Astrocyte (in vitro differentiated cells and primary cell): ENCODE data around the gene MVD. TPM values are rescaled to one million over a fixed set of nuclear protein-coding genes. Genes with fewer than 3 reads are reported as not detected.

Source experiments
- DNase-seq: peaks from one replicate; pipeline ENCODE4 v3.0.0-alpha.2; 2010; ENCODE audit warnings: low read depth
- FAIRE-seq: peaks from 2 replicates; lab custom pipeline; 2011; peaks lifted over from hg19 to GRCh38; lab: Jason Lieb, UNC
- H2AFZ ChIP-seq: 2 replicates; pipeline ENCODE4 v1.6.0; 2012; ENCODE audit warnings: low read depth, low read length, inconsistent platforms
- H3K27ac ChIP-seq: 2 replicates; pipeline ENCODE4 v1.5.1; 2011; ENCODE audit warnings: low read depth, low read length, inconsistent platforms
- H3K27me3 ChIP-seq: 2 replicates; pipeline ENCODE4 v1.6.0; 2011; ENCODE audit warnings: low read length, inconsistent platforms; ENCODE audit not compliant: insufficient read depth
- H3K36me3 ChIP-seq: 2 replicates; pipeline ENCODE4 v1.5.1; 2011; ENCODE audit warnings: low read length, inconsistent platforms; ENCODE audit not compliant: insufficient read depth
- H3K4me1 ChIP-seq: 2 replicates; pipeline ENCODE4 v1.5.1; 2011; ENCODE audit warnings: low read length, inconsistent platforms; ENCODE audit not compliant: insufficient read depth
- H3K4me2 ChIP-seq: 2 replicates; pipeline ENCODE4 v1.6.0; 2012; ENCODE audit warnings: low read length, inconsistent platforms
- H3K4me3 ChIP-seq: 2 replicates; pipeline ENCODE4 v1.5.1; 2011; ENCODE audit warnings: low read depth, mild to moderate bottlenecking, low read length, inconsistent platforms; ENCODE audit not compliant: insufficient read depth
- H3K79me2 ChIP-seq: 2 replicates; pipeline ENCODE4 v1.6.0; 2012; ENCODE audit warnings: mild to moderate bottlenecking, low read length, inconsistent platforms; ENCODE audit not compliant: insufficient read depth
- H3K9ac ChIP-seq: 2 replicates; pipeline ENCODE4 v1.6.0; 2012; ENCODE audit warnings: mild to moderate bottlenecking, low read length, inconsistent platforms
- H3K9me3 ChIP-seq: 2 replicates; pipeline ENCODE4 v1.5.1; 2012; ENCODE audit warnings: low read depth, mild to moderate bottlenecking, low read length, inconsistent platforms; ENCODE audit not compliant: insufficient read depth
- H4K20me1 ChIP-seq: 2 replicates; pipeline ENCODE4 v1.6.0; 2012; ENCODE audit warnings: low read length, inconsistent platforms; ENCODE audit not compliant: insufficient read depth
- H3K27ac Mint-ChIP-seq: one replicate; pipeline ENCODE4 v1.8.0; 2021; ENCODE audit warnings: mild to moderate bottlenecking, mixed read lengths; ENCODE audit not compliant: unreplicated experiment
- H3K27me3 Mint-ChIP-seq: one replicate; pipeline ENCODE4 v1.8.0; 2021; ENCODE audit warnings: low read depth, mixed read lengths; ENCODE audit not compliant: unreplicated experiment
- H3K36me3 Mint-ChIP-seq: one replicate; pipeline ENCODE4 v1.8.0; 2021; ENCODE audit warnings: low read depth, mixed read lengths; ENCODE audit not compliant: unreplicated experiment
- H3K4me1 Mint-ChIP-seq: one replicate; pipeline ENCODE4 v1.8.0; 2021; ENCODE audit warnings: low read depth, mixed read lengths; ENCODE audit not compliant: unreplicated experiment
- H3K4me3 Mint-ChIP-seq: one replicate; pipeline ENCODE4 v1.8.0; 2021; ENCODE audit warnings: mild to moderate bottlenecking, moderate library complexity, mixed read lengths; ENCODE audit not compliant: unreplicated experiment
- H3K9me3 Mint-ChIP-seq: one replicate; pipeline ENCODE4 v1.8.0; 2021; ENCODE audit warnings: mild to moderate bottlenecking, mixed read lengths; ENCODE audit not compliant: unreplicated experiment
- CTCF ChIP-seq: IDR thresholded peaks from 2 replicates; pipeline ENCODE4 v1.5.1; 2011; ENCODE audit warnings: low read depth, mild to moderate bottlenecking, inconsistent platforms, low read length, moderate library complexity; ENCODE audit not compliant: insufficient read depth
- EZH2 ChIP-seq: IDR thresholded peaks from 2 replicates; pipeline ENCODE4 v1.6.1; 2012; ENCODE audit warnings: mild to moderate bottlenecking, low read length, inconsistent platforms; ENCODE audit not compliant: insufficient read depth
- total RNA-seq: library from RNA; stranded (reverse); gene quantifications from 2 replicates; pipeline ENCODE4 v1.2.1, GENCODE V29; 2021

Gene MVD
- total RNA-seq, 1 donor from 2014 or later, result 63.9 TPM

GRCh38 chr16:88706965-88707826 lies 44.3 kb upstream of the MVD start:
- Histone ChIP-seq H3K36me3 (peaks cover 3% of the 10 kb centered on the region), H3K9ac (peak overlapping the region; percentile 89), H3K4me1 (peaks cover 23% of the 10 kb centered on the region), H3K27ac (peak overlapping the region; percentile 50), H4K20me1 (peaks cover 68% of the 10 kb centered on the region), H2AFZ (peak overlapping the region; percentile 67), H3K9me3 (no peaks in the 10 kb centered on the region), H3K4me3 (peak overlapping the region; percentile 88), H3K4me2 (peak overlapping the region; percentile 96), H3K79me2 (peaks cover 91% of the 10 kb centered on the region), H3K27me3 (no peaks in the 10 kb centered on the region)
- Mint-ChIP-seq H3K9me3 (no peaks in the 10 kb centered on the region), H3K4me1 (peaks cover 12% of the 10 kb centered on the region), H3K4me3 (peak overlapping the region; percentile 90), H3K27ac (peak overlapping the region; percentile 84), H3K27me3 (no peaks in the 10 kb centered on the region), H3K36me3 (no peaks in the 10 kb centered on the region)
- FAIRE-seq (no peak), DNase-seq (no peak)
- TF ChIP-seq CTCF (no peak), EZH2 (no peak)

- peak within 1 kb of the TSS; percentile 89 for H3K9ac ChIP-seq
- H3K36me3 ChIP-seq, result peaks cover 3% of the 10 kb centered on the region
- no peaks in the 10 kb centered on the region for H3K27me3 ChIP-seq
- no peak for FAIRE-seq
- H2AFZ ChIP-seq, result peak within 1 kb of the TSS; percentile 67
- H3K4me2 ChIP-seq, result peak within 1 kb of the TSS; percentile 96
- H4K20me1 ChIP-seq, result peaks cover 60% of the 10 kb centered on the region
- H3K9me3 ChIP-seq, result no peaks in the 10 kb centered on the region
- Mint-ChIP-seq H3K4me1 (peaks cover 12% of the 10 kb centered on the region), H3K27ac (peak within 1 kb of the TSS; percentile 84), H3K9me3 (no peaks in the 10 kb centered on the region), H3K36me3 (no peaks in the 10 kb centered on the region), H3K27me3 (no peaks in the 10 kb centered on the region), H3K4me3 (peak within 1 kb of the TSS; percentile 92)
- H3K4me1 ChIP-seq, result peaks cover 27% of the 10 kb centered on the region
- TF ChIP-seq CTCF, result no peak
- no peak for TF ChIP-seq EZH2
- peak within 1 kb of the TSS; percentile 88 for H3K4me3 ChIP-seq
- H3K27ac ChIP-seq, result peak within 1 kb of the TSS; percentile 50
- peak; percentile 75 for DNase-seq
- H3K79me2 ChIP-seq, result peaks cover 92% of the 10 kb centered on the region
Observed at GRCh38 chr16:88706229-88706964, 43.5 kb upstream of the MVD start, which contains the start of the genes CTU2 and RNF166. Gene CTU2 (plus strand): TSS chr16:88706503. CDS start chr16:88706531, 28 bp downstream. Gene RNF166 (minus strand): TSS chr16:88706408. CDS start chr16:88706325, 83 bp downstream.
